ENCODE data around the gene SPTA1.

- TF ChIP-seq CTCF (IDR thresholded peaks at IDR 0.05) (no peak), POLR2A (IDR thresholded peaks at IDR 0.05) (no peak)
Measured at GRCh38 chr1:158563853-158564252, 122.7 kb downstream of the SPTA1 start.

Measured in uterus (tissue), 2 donors.